ENCODE data around the gene PODXL2. TPM values are rescaled to one million over a fixed set of nuclear protein-coding genes. Genes with fewer than 3 reads are reported as not detected.

The PODXL2 gene
- total and polyA plus RNA-seq, 12 donors = 11.9 to 52.4 (median 23.8) TPM

- TF ChIP-seq, protein P1, sequence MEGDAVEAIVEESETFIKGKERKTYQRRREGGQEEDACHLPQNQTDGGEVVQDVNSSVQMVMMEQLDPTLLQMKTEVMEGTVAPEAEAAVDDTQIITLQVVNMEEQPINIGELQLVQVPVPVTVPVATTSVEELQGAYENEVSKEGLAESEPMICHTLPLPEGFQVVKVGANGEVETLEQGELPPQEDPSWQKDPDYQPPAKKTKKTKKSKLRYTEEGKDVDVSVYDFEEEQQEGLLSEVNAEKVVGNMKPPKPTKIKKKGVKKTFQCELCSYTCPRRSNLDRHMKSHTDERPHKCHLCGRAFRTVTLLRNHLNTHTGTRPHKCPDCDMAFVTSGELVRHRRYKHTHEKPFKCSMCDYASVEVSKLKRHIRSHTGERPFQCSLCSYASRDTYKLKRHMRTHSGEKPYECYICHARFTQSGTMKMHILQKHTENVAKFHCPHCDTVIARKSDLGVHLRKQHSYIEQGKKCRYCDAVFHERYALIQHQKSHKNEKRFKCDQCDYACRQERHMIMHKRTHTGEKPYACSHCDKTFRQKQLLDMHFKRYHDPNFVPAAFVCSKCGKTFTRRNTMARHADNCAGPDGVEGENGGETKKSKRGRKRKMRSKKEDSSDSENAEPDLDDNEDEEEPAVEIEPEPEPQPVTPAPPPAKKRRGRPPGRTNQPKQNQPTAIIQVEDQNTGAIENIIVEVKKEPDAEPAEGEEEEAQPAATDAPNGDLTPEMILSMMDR (IDR thresholded peaks at IDR 0.05) = no peak
- TF ChIP-seq POLR2A (IDR thresholded peaks at IDR 0.05) = no peak
- DNase-seq = no peak
- 91 to 100% (median 97%) methylated on average over 3 of the region's 3 CpGs for WGBS, 4 donors
- intact Hi-C loops (cut with DNase I) = no loop called here
- no peaks in the 10 kb centered on the region for H3K4me1 ChIP-seq (replicated peaks in 1 of 2)
- no peak overlapping the region for H3K27ac ChIP-seq
- no peaks in the 10 kb centered on the region for H3K36me3 ChIP-seq (replicated peaks in 1 of 2)
- no peaks in the 10 kb centered on the region for H3K27me3 ChIP-seq
- H3K9me3 ChIP-seq (replicated peaks in 1 of 3) = no peaks in the 10 kb centered on the region
- H3K4me3 ChIP-seq = no peak overlapping the region
Measured at GRCh38 chr3:127640042-127640355, 11.0 kb downstream of the PODXL2 start.

GRCh38 chr3:127644641-127645370, 15.8 kb downstream of the PODXL2 start:
- DNase-seq = no peak
- no peaks in the 10 kb centered on the region for H3K36me3 ChIP-seq (replicated peaks in 1 of 2)
- intact Hi-C loops (cut with DNase I) = no loop called here
- no peak overlapping the region for H3K4me3 ChIP-seq
- H3K4me1 ChIP-seq (replicated peaks in 1 of 2) = no peaks in the 10 kb centered on the region
- no peaks in the 10 kb centered on the region for H3K9me3 ChIP-seq (replicated peaks in 1 of 3)
- WGBS, 4 donors = 76 to 88% (median 87%) methylated on average over 5 of the region's 5 CpGs
- no peak for TF ChIP-seq POLR2A (IDR thresholded peaks at IDR 0.05)
- TF ChIP-seq, protein P1 (IDR thresholded peaks at IDR 0.05) = no peak
- H3K27me3 ChIP-seq = no peaks in the 10 kb centered on the region
- H3K27ac ChIP-seq = no peak overlapping the region

DNA sequence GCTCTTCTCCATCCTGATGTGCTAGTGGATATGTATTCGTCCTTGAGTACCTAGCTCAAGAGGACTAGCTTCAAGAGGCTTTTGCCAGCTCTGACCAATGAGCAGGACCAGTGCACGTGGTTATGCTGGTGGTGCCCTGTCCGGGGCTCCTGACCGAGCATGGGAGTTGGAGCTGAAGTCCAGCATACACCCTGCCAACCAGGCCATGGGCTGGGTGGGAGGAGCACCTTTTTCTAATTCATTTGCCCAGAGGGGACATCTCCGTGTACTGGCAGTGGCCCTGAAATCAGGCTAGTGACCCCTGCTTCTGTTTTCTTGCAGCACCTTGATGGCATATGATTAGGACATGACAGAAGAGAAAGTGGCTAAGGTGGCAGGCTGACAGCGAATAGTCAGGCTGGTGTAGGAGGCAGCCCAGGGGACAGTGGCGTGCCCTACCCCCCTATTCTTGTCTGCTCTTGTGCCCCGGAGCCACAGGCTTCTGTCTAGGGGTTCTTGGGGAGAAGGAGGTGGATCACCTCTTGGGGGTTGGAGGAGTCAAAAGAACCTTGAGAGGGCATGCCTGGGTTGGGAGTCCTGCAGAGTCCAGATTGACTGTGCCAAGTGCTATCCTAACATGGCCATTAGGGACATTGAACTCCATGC, 16.5 kb downstream of the PODXL2 start:
- Histone ChIP-seq H3K36me3 (replicated peaks in 1 of 2) (no peaks in the 10 kb centered on the region), H3K4me1 (replicated peaks in 1 of 2) (no peaks in the 10 kb centered on the region), H3K9me3 (replicated peaks in 1 of 3) (no peaks in the 10 kb centered on the region), H3K27ac (no peak overlapping the region), H3K27me3 (no peaks in the 10 kb centered on the region), H3K4me3 (no peak overlapping the region)
- TF ChIP-seq, protein P1 (IDR thresholded peaks at IDR 0.05) = no peak
- TF ChIP-seq POLR2A (IDR thresholded peaks at IDR 0.05) = no peak
- no peak for DNase-seq
- WGBS, 4 donors = 94 to 96% (median 95%) methylated on average over 5 to 8 of the region's 8 CpGs
- intact Hi-C loops (cut with DNase I) = no loop called here

DNA sequence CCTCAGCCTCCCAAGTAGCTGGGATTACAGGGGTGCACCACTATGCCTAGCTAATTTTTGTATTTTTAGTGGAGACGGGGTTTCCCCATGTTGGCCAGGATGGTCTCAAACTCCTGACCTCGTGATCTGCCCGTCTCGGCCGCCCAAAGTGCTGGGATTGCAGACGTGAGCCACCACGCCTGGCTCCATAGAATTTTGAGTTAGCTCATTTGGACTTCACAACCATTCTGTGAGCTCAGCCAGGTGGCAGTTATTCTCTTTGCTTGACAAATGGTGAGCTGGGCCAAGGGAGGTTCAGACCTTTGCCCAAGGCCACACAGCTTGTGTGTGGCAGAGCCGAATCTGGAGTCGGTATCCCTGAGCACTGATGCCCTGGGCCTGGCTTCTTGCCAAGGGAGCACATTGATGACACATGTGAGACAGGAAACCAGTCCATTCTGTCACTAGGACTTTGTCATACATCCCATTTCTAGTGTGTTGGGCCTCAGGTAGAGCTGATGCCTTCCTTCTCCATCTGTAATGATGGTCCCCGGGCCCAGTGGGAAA, 17.6 kb downstream of the PODXL2 start:
- no peak for TF ChIP-seq POLR2A (IDR thresholded peaks at IDR 0.05)
- TF ChIP-seq, protein P1 (IDR thresholded peaks at IDR 0.05) = no peak
- H3K27me3 ChIP-seq = no peaks in the 10 kb centered on the region
- no peak overlapping the region for H3K4me3 ChIP-seq
- intact Hi-C loops (cut with DNase I) = no loop called here
- no peaks in the 10 kb centered on the region for H3K36me3 ChIP-seq (replicated peaks in 1 of 2)
- peak in 6 of 7 donors; percentile 38 to 74 (median 60) for DNase-seq
- H3K27ac ChIP-seq = no peak overlapping the region
- WGBS, 4 donors = 77 to 86% (median 82%) methylated on average over 10 of the region's 10 CpGs
- no peaks in the 10 kb centered on the region for H3K9me3 ChIP-seq (replicated peaks in 1 of 3)
- no peaks in the 10 kb centered on the region for H3K4me1 ChIP-seq (replicated peaks in 1 of 2)

Measured in adrenal gland (tissue), 12 donors.